Measurements from ENCODE around the gene DAAM1. TPM values are rescaled to one million over a fixed set of nuclear protein-coding genes. Genes with fewer than 3 reads are reported as not detected.
A peak's percentile ranks its signal among the peaks of the same experiment; 100 is the strongest.

The DAAM1 gene
- total RNA-seq, 1 donor = 5.9 TPM

DNA sequence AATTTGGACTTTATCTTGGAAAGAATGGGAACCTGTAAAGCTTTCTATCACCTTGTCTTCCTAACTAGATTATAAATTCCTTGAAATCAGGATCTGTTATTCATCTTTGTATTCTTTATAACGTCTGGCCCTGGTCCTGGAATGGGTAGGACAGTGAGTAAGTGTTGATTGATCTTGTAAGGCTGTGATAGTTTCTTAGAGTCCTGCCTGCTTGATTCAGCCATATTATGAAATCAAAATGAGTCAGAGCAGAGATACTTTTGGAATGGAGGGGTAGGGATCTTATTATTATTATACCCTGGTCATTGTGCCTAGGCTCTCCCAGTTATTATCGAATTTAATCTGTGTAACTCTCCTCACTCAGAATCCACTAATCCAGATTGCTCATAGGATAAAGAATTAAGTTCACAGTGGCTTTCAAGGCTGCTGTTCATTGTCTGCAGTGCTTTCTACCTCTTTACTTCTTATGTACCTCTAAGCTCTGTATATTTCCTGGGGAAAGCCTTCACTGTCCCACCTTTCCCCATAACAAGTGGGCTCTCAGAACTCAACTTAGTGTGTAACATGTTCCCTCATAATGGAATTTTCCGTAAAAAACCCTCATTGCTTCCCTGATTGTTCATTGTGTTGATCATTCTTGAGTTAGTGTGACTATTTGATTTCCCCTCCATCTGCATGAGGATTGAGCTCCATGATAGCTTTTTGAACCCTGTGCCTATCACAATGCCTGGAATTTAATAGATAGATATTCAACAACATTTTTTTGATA, 93.3 kb downstream of the DAAM1 start:
- no peak for DNase-seq (ENCODE audit: low read depth in 2 of 3, low spot score in 2 of 3)

DNA sequence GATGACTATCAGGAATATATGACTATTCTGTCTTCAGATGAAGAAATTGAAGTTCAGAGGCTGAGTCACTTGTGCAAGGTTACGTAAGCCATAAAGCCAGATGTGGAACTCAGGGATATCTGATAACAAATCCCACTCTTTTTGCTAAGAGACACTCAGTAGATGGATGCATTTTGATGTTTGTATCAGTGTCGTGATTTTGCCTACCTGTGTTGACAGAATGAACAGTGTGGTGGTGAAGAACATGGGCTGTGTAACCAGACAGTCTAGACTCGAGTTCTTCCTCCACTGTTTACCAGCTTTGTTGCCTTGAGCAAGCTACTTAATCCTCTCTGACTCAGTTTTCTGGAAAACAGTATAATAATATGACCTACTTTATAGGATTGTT, 93.9 kb downstream of the DAAM1 start:
- DNase-seq (ENCODE audit: low read depth in 2 of 3, low spot score in 2 of 3) = no peak

DNA sequence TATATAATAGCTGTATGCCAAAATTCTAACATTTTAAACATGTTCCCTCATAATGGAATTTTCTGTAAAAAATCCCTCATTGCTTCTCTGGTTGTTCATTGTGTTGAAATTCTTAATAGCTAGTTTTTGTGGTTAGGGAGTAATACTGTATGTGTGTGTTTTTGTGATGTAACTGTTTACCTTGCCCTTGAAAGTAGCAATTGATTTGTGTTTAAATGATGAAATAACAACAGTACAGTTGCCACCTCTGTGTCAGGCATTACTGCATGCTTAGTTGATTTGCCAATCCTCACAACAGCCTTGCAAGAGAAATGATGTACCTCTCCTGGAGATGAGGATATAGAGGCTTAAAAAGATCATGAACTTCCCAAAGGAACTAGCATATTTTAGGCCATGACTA, 94.9 kb downstream of the DAAM1 start:
- DNase-seq (ENCODE audit: low read depth in 2 of 3, low spot score in 2 of 3) = no peak

DNA sequence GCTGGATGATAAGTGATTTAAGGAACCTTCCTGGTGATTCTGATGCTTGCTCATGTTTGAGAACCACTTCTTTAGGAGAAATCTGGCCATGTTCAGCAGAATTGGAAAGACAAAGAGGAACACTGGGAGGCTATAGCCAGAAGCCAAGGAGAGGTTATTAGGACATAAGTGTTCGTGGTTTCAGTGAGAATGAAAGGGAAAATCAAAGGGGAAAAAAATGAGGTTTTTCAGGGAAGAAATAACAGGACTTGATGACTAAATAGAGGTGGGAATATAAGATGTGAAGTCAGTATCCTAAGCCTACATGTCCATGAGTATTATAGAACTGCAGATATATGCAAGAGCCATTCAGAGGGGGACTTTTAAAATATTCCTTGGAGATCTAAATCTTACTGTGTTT, 95.6 kb downstream of the DAAM1 start:
- no peak for DNase-seq (ENCODE audit: low read depth in 2 of 3, low spot score in 2 of 3)

DNA sequence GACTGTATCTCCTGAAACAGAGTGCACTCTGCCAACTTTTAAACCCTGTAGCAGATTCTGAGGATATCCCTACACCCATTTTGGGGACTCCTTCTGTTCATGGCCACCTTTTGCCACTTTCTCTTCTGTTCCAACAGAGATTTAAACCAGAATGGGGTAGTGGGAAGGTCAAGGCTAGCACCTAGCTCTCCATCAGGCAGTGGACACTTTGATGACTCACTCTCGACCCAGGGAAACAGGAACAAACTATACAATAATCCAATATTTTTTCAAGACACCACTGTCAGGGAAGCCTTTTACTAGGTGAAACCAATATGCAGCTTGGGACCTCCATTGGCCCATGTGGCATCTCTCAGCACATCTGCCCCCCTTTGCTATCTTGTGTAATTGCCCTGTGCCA, 103.6 kb downstream of the DAAM1 start:
- DNase-seq (ENCODE audit: low read depth in 2 of 3, low spot score in 2 of 3) = no peak

DNA sequence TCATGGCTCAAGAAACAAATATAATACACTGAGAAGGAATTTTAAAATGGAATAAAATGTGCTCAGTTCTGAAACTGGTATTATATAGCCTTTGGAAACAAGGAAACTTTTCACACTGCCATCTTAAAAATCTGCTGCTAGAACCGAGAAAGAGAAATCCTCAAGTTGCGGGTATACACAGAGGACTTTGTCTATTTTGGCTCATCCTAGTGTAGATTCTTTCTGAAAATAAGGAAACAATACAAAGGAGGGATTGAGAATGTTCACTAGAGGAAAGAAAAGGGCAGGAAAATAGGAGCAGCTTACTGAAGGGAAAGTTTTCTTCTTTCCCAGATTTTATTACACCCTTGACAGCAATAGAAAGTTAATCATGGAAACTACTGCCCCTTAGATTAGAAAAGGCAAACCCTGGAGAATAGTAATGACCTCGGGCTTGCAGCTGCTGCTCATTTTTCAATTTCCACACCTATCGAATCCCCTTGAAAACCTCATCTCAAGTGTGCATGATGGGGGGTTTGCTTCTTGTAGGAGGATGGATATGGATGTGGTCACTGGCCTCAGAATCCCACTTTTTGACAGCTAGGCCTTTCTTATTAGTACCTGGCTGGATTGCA, 104.6 kb downstream of the DAAM1 start:
- no peak for DNase-seq (ENCODE audit: low read depth in 2 of 3, low spot score in 2 of 3)

DNA sequence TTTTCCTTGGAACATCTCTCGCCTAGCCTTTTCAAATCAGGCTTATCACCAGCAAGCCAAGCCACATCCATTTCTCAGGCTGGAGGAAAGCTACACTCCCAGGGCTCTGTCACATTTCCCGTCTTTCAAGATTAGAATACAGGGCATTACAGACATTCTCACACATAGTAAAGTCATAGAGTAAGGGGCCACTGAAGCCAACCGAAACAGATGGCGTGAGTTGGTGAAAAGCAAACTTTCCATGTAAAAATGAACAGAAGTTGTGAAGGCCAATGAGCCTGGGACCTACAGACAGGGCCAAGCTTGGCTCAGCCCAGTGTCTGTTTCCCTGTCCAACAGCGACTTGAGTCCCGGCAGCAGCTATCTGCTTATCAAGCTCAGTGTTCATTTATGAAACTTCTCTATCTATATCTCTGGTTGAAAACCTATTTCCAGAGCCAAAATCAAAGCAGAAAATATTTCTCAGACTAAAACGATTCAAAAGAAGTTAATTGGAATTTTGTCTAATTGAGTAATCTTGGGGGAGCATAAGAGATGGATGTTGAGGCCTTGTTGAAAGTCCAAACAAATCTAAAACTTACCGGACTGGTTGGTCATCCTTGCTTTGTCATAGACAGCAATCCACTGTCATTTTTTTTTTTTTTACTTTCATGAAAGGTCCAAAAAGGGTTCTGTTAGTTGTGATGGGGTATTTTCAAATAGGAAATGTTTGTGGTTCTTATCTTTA, 105.6 kb downstream of the DAAM1 start:
- DNase-seq (ENCODE audit: low read depth in 2 of 3, low spot score in 2 of 3) = no peak

DNA sequence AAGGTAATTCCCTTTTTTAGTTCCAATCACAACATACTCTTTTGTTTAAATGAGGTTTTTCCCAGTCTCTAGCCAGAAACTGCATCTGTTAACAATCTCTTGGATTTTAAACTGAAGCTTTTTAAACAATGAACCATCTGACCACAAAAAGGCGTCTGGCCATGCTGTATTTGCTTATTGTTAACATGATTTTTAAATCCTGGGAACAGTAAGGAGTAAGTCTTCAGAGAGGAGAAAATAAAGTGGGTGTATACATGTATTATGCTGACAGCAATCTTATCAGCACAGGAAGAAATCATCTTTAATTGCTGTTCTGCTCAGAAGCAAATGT, 106.2 kb downstream of the DAAM1 start:
- DNase-seq (ENCODE audit: low read depth in 2 of 3, low spot score in 2 of 3) = no peak

DNA sequence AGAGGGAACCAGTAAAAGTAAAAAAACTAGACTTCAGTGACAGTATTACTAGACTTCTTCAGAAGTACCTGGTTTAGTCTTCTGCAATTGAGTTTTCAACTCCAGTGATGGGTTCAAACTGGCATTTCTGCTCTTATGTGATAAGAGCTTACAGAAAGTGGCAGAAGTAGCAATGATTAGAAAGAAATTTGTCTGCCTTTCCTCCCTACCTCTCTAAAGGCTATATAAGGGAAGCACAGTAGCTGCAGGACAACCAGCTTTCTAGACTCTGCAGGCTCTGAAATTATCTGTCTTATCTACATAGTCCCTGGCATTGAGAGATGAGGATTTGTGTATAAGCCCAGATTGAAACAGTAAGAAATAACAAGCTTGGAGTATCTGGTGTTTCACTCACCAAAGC, 107.5 kb downstream of the DAAM1 start:
- DNase-seq (ENCODE audit: low read depth in 2 of 3, low spot score in 2 of 3) = no peak

DNA sequence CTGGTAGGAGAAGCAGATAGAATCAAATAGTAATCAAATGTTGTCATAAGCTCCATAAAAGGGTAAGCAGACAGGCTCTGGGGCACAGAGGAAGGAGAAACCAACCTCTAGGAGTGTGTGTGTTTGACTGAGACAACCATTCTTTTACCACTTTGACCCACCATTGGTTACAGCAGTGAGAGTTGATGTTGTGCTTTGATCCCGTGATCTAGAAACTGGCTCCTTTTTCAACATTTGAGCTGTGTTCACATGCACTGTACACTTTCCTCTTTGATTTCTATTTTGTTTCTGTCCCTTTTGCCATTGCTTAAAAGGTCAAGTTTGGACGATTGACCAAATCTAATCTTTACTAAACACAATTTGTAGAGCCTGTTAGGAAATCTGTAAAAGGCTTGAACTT, 108.0 kb downstream of the DAAM1 start:
- no peak for DNase-seq (ENCODE audit: low read depth in 2 of 3, low spot score in 2 of 3)

DNA sequence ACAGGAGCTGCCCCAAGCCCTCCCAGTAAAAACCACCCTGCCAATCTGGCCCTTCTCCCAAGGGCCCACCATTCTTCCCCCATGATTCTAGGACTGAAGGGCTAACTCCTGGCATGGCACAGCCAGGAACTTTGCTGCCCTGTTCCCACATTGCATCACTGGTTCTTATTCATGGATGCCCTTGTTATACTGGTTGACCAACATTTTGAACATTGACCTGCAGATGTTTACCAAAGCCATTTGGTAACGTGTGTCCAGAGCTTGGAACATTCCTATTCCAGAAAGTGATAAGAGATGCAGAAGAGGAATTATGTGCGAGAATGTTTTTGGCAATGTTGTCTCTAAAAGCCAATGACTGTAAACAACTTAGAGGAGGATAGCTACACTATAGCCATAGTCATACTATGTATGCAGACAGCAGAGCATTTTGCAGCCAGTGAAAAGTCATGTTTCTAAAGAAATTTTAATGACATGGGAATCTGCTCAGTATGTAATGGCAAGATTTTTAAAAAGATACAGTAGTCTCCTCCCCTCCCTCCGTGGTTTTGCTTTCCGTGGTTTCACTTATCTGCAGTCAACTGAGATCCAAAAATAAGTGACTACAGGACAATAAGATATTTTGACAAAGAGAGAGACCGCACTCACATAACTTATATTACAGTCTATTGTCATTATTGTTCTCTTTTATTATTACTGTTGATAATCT, 108.8 kb downstream of the DAAM1 start:
- DNase-seq (ENCODE audit: low read depth in 2 of 3, low spot score in 2 of 3) = peak in 1 of 3 donors; percentile 52

DNA sequence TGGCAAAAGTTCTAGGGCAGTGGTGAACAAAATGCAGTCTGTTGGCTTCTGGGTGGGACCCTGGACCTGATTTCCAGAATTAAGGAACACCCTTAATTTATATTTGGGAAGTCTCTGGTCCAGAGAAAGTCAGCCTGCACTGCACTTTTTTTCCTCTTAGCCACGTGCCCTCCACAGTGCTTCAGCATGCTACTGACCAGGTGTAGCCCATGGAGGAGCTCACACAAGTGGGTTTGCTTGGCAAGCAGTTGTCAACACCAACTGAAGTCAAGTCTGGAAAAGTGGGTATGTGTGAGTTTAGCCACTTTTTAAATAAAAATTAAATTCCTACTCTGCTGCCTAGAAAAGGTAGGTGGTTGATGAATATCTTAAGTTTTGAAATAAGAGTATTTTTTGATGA, 111.3 kb downstream of the DAAM1 start:
- no peak for DNase-seq (ENCODE audit: low read depth in 2 of 3, low spot score in 2 of 3)

DNA sequence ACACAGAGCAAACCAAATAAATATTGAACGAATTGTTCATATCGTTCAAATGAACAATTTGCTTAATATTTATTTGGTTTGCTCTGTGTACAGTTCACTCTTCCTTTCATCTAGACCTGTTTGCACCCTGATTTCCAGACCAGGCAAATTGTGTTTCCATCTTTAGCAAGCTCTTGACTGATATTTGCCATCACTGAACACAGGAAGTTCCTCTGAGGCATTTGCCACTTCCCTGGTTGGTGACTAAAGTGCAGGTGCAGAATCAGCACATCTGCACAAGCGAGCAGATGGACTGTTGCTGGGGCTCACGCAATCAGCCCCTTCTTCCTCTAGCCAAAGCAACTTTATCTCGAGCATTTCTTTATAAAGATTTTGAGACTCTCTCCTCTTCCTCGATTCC, 112.9 kb downstream of the DAAM1 start:
- DNase-seq (ENCODE audit: low read depth in 2 of 3, low spot score in 2 of 3) = peak in 2 of 3 donors; percentile 71 to 82

DNA sequence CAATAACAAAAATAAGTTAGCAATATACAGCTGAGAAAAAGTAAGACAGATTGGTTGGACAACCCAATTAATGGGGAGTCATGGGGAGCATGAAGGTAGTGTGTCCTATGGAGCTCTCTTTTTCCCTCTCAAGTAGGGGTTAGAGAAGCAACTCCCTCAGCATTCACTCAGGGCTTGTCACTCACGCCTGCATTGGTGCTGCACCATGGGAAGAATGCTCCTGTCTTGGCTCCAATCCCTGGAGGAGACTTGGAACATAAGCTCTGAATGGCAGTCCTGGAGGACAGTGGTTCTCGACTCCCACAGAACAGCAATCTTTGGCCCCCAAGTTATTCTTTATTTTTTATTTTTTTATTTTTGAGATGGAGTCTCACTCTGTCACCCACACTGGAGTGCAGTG, 113.8 kb downstream of the DAAM1 start:
- DNase-seq (ENCODE audit: low read depth in 2 of 3, low spot score in 2 of 3) = no peak

DNA sequence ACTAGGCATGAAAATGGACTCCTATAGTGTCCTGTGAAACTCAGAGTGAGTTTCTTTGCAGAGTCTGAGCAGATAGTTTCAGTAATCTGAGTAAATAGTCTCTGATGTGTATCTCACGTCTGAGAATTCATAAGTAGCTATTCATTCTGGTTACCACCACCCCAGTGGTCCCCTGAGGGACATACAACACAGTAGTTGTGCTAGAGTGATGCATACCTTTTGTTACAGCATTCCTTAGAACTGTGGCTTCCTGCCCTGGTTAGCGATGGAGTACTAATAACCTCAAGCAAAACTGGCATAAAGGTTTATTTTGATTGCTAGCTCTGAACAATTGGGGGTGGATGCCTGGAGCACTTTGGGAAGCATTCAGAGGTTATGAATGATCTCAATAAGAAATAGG, 114.7 kb downstream of the DAAM1 start:
- no peak for DNase-seq (ENCODE audit: low read depth in 2 of 3, low spot score in 2 of 3)

DNA sequence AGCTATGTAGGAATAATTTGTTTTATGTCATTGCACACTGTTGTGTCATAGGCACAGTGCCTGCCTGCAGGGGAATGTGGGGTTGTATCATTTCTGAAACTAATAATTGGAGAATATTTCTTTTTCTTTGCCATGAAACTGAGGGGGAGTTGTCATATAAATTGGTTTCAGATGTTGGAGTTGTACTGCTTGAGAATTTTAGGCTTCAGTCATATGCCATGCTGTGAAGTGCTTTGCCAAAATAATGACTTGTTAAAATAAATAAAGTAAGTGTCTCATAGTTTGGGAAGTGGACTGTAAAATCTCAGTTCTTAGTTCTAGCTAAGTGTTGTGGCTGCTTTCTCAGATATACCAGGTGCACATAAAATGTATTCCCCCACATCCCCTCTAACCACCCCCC, 116.8 kb downstream of the DAAM1 start:
- DNase-seq (ENCODE audit: low read depth in 2 of 3, low spot score in 2 of 3) = no peak

DNA sequence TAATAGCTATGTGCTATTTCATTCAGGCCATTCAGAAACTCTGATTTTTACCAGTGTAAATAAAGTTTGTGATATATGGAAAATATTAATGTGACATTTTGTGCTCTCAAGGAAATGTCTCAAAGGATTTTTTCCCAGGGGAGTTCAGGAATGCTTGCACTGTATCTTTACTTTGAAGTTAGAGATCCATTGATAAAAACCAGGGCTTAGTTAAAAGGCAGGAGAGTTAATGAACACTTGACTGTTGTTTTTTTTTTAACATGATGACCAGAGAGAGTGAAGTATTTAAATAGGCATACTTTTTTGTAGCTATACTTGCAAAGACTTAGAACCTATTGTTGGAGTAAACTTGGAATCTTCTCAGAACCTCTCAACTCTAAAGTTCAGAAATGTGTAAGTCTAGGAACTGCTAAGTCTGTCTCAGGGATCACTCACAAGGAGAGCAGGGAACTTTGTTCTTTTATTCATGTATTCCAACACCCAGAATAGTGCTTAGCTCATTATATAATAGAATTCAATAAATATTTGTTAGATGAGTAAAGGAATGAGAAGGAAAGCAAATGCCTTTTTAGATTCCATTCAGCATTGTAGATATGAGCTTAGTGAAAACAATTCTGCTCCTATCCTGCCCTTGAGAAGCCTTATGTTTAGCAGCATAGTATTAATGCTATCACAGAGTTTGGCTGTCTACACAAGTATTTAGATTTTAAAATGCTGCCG, 117.5 kb downstream of the DAAM1 start:
- DNase-seq (ENCODE audit: low read depth in 2 of 3, low spot score in 2 of 3) = no peak

DNA sequence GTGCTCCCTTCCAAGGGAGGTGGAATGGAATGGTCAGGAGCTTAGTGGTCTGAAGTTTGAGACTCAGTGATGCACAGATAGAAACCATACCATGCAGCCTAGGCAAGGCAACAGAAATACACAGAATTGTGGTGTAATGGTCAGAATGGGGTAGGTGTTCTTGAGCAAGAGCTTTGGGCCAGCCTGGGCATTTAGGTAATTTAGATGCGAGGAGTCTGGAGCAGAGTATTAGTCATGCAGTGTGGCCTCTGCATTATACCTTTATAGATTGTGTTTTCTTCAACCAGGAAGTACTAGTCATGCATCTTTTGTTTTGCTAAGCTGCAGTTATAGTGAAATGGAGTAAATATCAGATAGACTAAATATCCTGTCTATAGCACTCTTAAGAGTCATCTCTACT, 118.3 kb downstream of the DAAM1 start:
- DNase-seq (ENCODE audit: low read depth in 2 of 3, low spot score in 2 of 3) = no peak

DNA sequence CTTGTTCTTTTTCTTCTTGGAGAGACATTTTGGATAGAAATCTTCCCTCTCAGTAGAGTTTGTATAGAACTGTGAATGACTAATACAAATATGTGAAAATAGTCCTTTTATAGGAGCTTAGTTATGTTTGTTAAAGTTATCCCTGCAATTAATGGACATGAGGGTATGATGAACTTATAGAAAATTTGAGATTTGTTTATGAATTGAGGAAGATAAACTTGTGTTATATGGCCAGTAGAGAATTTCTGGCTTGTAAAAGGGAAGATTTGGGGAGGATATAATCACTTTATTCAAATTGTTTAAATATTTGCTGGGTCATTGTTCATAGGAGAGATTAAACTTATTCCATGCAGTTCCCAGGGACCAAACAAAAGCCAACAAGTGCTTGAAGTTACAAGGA, 119.6 kb downstream of the DAAM1 start:
- DNase-seq (ENCODE audit: low read depth in 2 of 3, low spot score in 2 of 3) = no peak

DNA sequence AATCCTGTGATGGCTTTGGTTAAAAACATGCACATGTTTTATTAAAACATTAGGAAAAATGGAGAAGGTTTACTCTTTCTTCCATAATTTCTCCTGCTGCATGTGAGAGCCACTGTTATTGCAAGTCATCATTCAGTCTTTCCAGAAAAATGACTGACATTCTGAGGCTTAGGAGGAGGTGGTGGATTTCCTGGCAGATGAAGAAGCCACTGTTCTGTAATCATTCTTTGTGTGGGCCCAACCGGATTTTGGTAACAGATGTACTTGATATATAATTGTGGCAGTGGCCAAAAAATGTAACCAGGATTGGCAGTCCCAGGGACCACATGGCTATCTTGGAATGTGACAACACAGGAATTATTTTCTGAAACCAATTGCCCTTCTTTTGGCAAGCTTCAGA, 120.2 kb downstream of the DAAM1 start:
- DNase-seq (ENCODE audit: low read depth in 2 of 3, low spot score in 2 of 3) = no peak
